22Rv1 (cell line): ENCODE data around the gene MAMDC2.

Source experiments
- ZFX ChIP-seq: fragments of 450-650 bp; IDR thresholded peaks from 2 replicates; pipeline ENCODE4 v1.6.1; 2017; ENCODE audit warnings: antibody characterized with exemption, borderline replicate concordance
- TF ChIP-seq, protein P1 (sequence below): fragments of 450-650 bp; IDR thresholded peaks from 2 replicates; pipeline ENCODE4 v1.5.1; 2017; ENCODE audit warnings: mild to moderate bottlenecking

DNA sequence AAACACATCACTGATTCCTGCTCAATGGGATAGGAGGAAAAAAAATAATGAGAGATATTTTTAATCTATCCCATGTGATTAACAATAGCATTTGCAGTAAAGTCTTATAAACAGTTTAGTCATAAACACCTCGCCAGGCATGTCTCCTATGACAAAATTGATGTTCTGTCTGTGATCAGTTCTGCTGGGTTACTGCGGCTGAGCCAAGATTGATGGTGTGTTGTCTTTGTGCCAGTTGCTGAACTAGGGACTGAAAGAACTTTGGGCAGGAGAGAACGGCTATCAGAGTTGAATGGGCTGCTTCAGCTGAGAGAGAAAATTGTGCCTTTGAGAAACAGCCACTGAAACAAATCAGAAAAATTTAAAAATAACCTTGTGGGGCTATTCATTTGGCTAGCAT is 37.3 kb upstream of the MAMDC2 start:
- TF ChIP-seq, protein P1, sequence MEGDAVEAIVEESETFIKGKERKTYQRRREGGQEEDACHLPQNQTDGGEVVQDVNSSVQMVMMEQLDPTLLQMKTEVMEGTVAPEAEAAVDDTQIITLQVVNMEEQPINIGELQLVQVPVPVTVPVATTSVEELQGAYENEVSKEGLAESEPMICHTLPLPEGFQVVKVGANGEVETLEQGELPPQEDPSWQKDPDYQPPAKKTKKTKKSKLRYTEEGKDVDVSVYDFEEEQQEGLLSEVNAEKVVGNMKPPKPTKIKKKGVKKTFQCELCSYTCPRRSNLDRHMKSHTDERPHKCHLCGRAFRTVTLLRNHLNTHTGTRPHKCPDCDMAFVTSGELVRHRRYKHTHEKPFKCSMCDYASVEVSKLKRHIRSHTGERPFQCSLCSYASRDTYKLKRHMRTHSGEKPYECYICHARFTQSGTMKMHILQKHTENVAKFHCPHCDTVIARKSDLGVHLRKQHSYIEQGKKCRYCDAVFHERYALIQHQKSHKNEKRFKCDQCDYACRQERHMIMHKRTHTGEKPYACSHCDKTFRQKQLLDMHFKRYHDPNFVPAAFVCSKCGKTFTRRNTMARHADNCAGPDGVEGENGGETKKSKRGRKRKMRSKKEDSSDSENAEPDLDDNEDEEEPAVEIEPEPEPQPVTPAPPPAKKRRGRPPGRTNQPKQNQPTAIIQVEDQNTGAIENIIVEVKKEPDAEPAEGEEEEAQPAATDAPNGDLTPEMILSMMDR: no peak
- no peak for TF ChIP-seq ZFX
